GM23338 (cell line): ENCODE results near the gene GCNT3.

Source experiments
- CTCF ChIP-seq, 2 experiments: fragments of 200-600 bp in 1 of 2; sonication (generic) in 1 of 2; conservative IDR thresholded peaks; 2 replicates each; pipeline versions ENCODE4 v1.5.1 to v1.6.1; 2016 to 2017; ENCODE audit warnings: antibody characterized with exemption in 2 of 2, low read depth in 2 of 2, mild to moderate bottlenecking in 2 of 2, moderate library complexity in 1 of 2
- EZH2 ChIP-seq: fragments of 200-600 bp; sonication (generic); IDR thresholded peaks from one replicate; pipeline ENCODE4 v1.8.0; 2017; ENCODE audit warnings: antibody characterized with exemption, mild to moderate bottlenecking, low read depth; ENCODE audit not compliant: unreplicated experiment
- NANOG ChIP-seq: IDR thresholded peaks from 2 replicates; pipeline ENCODE4 v1.6.1; 2016; ENCODE audit warnings: antibody characterized with exemption, borderline replicate concordance

- TF ChIP-seq CTCF (conservative IDR thresholded peaks at IDR 0.05; ENCODE audit: low read depth in 2 of 2) = peak; percentile 55 to 76
- TF ChIP-seq EZH2 = no peak
- no peak for TF ChIP-seq NANOG
These were observed 21.1 kb downstream of the GCNT3 start for GRCh38 chr15:59632714-59633113.
